HG03097 (cell line): ENCODE measurements around the gene PLCB1.
"Not testable (repeated sequence)": the region's sequence is repeated elsewhere in the genome, so short reads cannot be mapped to it uniquely, and the experiment has no call there.

Experiments
- ATAC-seq: cut with Tn5 transposase; IDR thresholded peaks from one replicate; pipeline ENCODE4 v1.9.1; 2021; ENCODE audit not compliant: unreplicated experiment, low FRiP score

The PLCB1 gene

DNA sequence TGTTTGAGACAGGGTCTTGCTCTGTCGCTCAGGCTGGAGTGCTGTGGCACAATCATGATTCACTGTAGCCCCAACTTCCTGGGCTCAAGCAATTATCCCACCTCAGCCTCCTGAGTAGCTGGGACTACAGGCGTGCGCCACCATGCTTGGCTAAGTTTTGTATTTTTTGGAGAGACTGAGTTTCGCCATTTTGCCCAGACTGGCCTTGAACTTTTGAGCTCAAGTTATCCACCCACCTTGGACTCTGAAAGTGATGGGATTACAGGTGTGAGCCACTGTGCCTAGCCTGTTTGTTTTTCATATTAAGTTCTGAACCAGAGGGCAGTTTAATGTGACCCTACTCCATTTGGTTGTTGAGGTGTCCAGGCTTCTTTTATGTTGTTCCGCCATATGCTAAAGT lies 194.8 kb downstream of the PLCB1 start:
- no peak for ATAC-seq

DNA sequence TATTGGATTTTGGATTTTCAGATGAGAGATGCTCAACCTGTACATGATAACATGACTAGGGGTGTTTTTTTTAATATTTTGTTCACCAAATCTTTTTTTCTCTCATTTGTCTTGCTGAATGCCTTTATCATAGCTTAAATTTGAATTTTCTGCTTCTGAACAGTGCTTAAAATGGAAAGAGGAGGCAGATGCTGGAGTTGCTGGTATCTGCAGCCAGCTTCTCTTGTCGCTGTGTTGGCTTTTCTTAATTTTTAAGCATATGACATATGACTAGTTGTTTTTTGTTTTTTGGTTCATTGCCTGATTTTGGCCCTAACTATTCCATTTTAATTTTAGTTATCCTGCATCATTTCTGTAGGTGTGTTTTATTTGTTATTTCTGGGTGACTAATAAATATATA lies 196.1 kb downstream of the PLCB1 start:
- ATAC-seq, result no peak

DNA sequence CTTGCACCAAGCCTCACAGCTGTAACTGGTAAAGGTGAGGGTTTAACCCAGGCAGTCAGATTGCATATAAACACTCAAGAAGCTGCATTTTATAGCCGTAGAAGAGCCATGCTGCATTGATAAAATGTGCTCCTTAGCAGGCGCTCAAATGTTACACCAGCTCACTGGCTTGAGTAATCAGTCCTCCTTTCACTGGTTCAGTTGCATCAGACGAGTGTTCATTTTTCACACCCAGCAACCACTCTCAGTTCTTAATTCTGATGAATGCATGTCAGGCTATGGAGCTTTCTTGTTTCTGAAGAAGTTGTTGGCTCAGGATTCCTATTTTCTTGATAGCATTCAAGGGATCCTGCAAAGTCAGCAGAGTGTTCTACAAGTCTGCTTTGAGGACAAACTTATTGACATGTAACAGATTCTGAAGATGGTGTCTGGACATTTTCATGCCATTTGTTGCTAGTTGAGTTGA lies 198.3 kb downstream of the PLCB1 start:
- no peak for ATAC-seq

DNA sequence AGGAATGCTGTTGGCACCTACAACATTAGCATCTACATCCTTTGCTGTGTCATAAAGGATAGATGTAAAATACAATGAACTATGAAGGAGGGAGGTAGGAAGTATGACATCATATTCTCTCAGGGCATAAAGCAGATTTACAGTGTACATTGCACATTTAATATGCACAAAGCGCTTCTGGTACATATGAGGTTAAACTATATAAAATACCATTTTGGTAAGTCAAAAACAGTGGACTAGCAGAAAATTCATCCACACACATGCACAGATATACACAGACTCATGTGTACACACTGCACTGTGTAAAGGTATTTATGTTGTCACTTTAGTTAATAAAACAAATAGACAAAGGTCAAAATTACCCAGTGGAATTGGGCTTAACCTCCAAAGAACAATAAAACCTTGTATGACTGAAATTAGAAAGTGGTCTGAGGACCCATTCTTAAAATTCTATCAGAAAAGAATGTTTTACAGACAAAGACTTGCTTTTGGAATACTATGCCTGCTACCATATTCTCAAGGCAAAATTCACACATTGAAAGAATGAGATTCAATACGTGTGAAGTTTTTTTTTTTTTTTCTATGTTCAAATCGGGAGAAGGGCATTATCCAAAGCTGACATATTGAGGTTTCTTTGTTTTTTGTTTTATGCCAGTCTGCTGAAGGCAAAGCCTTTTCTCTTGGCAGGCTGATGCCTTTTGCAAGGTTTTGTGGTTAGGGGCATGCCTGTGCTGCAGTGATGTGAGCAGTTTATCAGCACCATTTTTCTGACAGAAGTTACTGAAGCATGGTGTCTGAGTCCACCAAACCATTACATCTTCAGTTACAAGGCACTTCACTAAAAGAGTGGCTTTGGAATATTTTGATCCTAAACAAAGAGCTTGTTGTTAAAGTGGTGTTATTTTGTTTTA lies 199.0 kb downstream of the PLCB1 start:
- no peak for ATAC-seq

DNA sequence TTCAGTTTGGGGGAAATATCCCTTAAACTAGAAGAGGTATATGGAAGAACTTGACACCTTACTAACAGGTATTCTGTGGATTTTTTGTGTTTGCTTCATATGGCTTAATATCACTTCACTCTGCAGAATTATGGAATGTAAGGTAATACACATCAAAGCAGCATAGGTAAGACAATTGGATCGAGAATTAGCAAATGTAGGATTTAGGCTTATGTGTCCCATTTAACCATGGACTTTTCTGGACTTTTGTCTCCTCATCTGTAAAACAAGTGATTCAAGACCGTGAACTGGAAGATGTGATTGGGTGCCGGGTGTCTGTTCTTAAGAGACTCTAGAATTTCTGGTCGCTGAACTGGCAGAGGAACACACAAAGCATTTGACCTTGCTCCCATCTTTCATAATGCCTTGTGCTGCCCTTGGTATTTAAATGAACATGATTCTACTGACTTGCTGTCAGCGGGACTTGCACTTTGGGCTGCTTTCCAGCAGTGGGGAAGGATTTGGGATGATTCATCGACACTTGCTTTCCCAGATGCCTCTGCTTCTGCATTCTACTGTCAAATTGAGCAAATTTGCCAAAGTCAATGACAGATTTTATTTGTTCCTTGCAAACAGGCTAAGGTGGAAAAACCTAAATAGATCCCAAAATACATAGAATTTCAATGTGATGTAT lies 199.8 kb downstream of the PLCB1 start:
- ATAC-seq, result no peak

DNA sequence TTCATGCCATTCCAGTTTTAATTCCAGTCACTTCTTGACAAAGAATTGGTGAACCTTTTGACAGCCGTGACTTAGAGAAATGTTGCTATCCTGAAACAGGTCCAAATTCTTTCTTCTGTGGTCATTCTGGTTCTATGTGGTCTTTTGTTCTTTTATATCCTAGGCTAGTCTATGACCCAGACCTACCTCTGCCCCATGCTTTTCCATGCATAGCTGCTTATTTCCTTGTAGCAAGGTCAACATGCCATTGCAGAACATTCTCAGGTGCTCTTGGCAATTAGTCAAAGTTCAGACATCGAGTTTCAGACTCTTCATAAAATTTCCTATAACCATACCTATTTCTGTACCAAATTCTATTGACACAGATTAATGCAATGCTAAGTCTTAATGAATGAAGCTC lies 202.6 kb downstream of the PLCB1 start:
- no peak for ATAC-seq

DNA sequence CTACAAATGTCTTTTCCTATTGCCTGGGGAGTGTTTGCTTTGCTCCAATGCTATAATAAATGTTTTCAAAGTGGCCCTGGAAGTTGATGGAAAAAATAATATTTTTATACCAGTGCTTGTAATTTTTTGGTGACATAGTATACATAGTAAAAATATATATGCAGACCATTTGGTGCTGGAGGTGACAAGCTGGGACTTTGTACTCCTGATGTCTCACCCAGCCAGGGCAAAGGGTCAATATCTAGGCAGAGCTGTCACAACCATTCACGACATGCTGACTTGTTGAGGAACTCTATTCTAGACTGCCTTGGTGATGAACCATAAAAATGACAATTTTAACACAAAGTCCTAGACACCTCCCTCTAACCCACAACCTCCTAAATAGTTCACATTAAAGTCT lies 203.0 kb downstream of the PLCB1 start:
- no peak for ATAC-seq

DNA sequence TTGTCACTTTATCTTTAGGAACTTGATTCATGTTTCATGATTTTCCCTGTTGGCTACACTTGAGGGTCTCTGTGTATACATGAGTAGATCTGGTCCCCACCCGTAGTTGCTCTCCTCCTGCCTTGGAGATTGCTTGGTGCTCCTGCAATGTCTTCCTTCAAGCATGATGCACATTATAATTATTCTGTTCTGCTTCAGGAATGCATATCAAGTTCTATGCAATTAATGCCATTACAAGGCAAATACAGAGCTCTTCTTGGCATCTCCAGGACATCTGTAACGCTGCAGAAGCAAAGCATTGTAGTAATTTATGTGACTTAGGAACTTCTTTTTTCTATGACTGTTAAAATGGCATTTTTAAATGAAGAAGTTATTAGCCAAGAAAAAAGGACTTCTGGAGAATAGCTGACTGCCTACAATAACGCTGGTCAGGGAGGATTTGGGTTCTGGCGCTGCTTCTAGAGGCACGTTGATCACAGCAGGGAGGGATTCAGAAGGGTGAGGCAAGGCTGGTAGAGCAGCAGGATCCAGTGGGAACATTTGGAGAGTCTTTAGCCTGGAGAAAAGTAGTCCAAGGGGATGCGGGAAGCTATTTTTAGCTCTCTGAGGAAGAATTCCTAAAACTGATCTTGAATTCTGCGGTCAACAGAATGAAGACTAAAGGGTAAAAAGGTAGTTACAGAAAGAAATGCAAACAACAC lies 203.6 kb downstream of the PLCB1 start:
- ATAC-seq, result no peak

DNA sequence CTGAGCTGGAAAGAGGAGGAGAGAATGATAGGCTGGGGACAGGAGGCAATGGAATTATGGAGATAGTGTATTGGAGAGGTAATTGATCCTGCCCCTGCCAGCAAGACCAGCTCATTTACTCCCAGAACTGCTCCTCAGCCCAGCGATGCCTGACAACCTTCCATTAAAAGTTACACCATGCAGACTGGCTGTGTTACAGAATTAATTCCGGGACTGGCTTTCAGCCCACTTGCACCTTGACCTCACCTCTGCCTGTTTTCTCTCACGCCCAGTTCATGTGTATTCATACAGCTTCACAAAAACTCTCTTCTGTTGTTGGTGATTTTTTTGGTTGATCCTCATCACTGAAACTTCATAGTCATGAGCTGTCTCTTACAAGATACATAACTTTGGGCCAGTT lies 207.3 kb downstream of the PLCB1 start:
- no peak for ATAC-seq

DNA sequence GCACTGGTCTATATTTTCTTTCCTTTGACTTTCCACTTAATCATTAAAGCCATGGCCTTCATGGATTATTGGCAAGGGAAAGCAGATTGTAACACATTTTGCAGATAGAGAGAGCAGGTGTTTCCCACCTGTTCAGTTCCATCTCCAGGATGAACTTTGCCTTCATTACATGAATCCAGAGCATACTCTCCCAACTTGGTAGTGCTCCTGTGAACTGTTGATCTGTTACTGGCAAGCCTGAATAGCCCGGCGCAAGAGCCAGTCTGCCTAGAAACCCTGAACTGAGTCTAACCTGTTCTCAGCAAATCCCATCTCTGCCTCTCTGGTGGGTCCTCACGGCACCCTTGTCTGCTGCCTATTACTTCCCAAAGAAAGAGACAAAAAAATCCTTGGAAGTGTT lies 210.3 kb downstream of the PLCB1 start:
- no peak for ATAC-seq

DNA sequence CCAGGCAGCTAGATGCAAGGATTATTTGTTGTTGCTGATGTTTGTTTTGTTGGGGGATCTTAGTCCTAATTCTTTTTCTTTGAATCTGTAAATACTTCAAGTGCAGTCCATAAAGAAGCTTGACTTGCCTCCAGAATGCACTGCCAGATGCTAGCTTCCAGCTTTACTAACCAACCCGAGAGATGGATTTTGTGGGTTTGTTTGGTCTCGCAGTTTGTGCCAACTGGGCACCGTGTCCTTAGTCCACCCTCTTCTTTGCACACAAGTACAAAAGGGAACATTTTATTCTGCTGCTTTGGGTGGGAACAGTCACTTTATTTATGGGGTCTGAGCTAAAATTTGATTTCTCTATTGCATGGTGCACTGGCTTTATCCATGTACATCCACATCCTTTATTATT lies 212.0 kb downstream of the PLCB1 start:
- ATAC-seq, result no peak

DNA sequence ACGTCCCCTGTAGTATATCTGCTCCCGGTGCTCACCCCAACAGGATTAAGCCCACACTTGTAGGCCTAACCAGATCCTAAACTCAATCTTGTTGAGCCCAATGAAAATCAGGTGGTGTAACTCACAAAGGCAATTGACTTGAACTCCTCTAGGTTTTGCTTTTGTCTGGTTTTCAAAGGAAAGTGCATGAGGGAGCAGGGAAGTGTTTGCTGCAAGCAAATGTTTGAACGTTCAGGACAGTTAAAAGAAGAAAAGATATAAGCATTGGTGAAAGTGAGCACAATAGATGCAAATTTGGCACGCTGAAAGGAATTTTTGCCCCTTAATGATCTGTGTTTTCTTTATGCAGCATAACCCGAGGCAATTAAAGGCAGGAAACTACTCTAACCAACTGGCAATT lies 212.6 kb downstream of the PLCB1 start:
- ATAC-seq, result no peak

DNA sequence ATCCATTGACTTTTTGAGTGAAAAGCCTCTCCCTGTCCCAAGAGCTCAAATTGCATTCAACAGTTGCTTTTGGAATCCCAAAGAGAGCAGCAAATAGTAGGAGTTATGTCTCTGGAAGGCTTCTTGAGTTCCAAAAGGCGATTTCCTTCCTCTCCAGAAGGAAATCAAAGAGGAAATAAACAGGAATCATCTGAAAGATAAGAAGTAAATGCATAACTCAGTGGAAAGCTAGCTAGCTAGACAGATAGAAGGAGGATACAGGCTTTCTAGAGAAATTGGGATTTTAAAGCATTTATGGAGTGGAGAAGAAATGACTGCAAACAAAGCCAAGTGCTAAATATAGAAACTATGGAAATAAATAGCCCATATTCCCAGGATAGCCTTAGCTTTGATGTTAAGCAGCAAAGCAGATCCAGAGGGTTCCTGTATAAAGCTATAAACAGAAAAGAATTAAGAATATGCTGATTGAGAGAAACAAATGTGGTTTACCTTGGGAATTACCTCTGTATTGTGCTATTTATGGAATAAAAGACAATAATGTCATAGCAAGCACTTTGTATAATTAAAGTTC lies 214.7 kb downstream of the PLCB1 start:
- no peak for ATAC-seq

DNA sequence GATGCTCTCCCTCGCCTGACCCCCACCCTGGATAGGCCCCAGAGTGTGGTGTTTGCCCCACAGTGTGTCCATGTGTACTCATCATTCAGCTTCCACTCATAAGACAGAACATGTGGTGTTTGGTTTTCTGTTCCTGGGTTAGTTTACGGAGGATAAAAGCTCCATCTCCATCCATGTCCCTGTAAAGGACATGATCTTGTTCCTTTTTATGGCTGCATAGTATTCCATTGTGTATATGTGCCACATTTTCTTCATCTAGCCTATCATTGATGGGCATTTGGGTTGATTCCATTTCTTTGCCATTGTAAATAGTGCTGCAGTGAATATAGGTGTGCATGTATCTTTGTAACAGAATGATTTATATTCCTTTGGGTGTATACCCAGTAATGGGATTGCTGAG lies 218.2 kb downstream of the PLCB1 start:
- ATAC-seq, result not testable (repeated sequence)

DNA sequence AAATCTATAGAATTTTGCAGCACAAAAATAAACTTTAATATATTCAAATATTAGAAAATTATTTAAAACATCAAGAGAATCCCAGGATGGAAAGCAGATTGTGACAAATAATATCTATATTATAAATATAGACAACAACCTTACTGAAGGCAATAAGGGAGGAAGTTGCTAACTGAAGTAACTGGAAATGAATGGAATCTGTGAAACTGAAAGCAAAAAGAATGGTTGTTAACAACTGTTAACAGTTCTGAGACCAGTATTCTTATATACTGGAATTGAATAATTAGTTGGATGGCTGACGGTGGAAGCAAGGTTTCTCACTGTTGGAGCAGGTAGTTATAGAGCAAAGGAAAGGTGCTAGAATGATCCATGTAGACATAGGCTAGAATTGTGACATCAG lies 220.4 kb downstream of the PLCB1 start:
- ATAC-seq, result no peak

DNA sequence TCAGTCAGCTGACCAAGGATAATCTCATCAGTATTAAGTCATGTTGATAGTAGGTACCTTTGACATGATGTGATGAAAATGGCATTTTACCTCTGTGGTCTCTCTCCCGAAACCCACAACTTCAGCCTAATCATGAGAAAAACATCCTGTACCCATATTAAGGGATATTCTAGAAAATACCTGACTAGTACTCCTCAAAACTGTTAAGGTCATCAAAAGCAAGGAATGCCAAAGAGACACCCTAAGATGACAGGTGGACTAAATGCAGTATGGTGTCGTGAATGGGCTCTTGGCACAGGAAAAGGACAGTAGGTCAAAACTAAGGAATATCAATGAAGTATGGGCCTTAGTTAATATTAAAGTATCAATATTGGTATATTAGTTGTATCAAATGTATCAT lies 221.4 kb downstream of the PLCB1 start:
- ATAC-seq, result no peak

DNA sequence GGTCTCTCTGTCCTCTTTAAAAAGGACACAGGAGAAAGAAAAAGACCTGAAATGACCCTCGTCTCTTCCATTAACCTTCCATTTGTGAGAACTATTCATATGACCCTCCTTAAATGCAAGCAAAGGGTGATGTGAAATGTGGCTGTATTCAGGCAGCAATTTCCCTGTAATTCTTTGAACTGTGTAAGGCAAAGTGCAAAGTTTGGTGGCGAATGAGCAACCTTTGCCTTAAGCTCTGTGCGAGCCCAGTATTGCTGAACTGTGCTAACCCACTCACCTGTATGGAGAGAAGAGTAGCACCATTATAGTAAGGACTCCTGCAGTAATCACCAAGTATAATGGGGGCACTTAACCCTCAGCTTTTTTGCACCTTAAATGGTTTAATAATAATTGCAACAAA lies 223.4 kb downstream of the PLCB1 start:
- no peak for ATAC-seq

DNA sequence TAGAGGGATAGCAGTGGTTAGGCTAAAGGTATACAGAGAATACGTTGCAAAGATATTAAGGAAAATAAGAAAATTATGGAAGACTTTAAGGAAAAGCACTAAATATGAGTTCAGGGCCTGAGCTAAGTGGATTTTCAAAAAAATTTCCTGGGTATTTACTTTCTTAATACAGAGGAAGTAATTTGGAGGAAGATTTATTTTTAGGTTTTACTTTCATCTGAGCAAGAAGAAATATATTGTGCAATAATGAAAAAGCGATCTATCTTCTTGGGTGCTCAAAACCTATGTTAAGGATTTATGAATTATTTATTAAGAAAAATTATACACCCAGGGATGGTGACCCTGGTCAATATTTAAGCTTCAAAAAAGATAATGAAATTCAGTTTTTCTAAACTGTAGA lies 224.7 kb downstream of the PLCB1 start:
- ATAC-seq, result no peak

DNA sequence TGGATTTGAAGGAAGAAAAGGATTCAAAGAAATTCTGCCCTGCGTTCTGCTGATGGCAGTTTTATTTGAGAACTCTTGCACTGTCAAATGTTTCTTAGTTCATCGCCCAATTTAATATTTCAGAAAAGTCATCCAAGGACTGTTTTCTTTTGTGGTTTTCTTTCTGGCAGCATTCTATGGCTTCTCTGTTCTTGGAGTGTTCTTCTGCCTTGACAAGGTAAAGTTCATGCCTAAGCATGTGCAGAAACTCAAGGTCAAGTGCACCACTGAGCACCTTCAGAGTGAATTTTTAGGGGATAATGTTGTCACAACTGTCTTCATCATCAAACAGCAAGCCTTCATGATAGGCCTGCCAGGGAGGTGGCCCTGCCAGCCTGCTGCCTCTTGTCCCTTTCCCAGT lies 225.6 kb downstream of the PLCB1 start:
- no peak for ATAC-seq

DNA sequence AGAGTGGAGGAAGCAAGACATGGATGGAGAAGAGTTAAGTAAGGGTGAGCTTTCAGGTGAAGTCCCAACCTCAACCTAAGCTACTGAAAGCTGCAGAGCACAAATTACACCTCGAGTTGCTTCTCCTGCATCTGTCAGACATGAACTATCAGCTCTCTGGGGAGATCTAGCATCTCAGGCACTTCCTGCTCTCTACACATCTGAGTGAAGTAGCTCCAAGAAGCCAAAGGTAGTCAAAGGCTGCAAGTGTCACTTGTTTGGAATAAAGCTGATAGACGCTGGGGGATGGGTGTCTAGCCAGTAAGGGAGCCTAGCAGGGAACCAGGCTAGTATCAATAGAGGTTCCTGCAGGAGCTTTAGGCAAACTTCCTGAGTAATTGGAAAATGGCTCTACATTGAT lies 228.0 kb downstream of the PLCB1 start:
- no peak for ATAC-seq

DNA sequence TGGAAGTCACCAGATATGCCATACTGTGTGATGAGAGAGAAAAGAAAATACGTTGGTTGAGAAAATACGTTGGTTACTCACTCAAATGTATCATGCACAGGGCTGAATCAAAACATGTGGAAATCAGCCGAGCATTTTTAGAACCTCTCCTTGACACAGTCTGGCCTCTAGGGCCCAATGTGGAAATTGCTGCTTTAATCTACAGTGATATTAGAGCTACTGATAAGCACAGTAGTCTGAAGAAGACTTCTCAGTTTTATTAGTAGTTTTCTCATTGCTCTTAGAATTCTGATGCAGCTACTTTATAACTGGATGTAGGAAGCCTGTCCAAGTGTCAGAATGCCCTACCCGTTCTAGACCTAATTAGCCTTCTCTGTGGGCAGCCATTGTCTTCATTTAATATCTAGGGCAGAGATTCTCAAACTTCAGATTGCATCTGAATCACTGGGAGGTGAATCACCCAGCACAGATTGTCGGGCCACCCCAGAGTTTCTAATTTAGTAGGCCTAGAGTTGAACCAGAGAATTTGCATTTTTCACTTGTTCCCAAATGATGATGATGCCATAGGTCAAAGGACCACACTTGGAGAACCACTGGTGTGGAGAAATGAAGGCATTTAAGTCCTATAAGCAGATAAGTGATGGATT lies 229.1 kb downstream of the PLCB1 start:
- no peak for ATAC-seq
